GM20000 (cell line): ENCODE data around the gene PTPRT.

ENCODE experiments used
- DNase-seq: peaks from one replicate; pipeline ENCODE4 v3.0.0; 2012; ENCODE audit warnings: low spot score
- CTCF ChIP-seq: IDR thresholded peaks from 2 replicates; pipeline ENCODE4 v1.5.1; 2012; ENCODE audit warnings: mild to moderate bottlenecking, control low read depth; ENCODE audit errors: extremely low read depth, missing control alignments

The PTPRT gene

GRCh38 chr20:43046966-43047365 is 142.7 kb downstream of the PTPRT start:
- no peak for TF ChIP-seq CTCF
- DNase-seq = no peak

- no peak for DNase-seq
- no peak for TF ChIP-seq CTCF
Measured at GRCh38 chr20:43043887-43044286, 145.8 kb downstream of the PTPRT start.

GRCh38 chr20:43040427-43040826 is 149.3 kb downstream of the PTPRT start:
- no peak for DNase-seq

GRCh38 chr20:43037605-43038309 is 151.9 kb downstream of the PTPRT start:
- no peak for DNase-seq
- TF ChIP-seq CTCF = no peak

More at GRCh38 chr20:43040427-43040826, 149.3 kb downstream of the PTPRT start:
- TF ChIP-seq CTCF = no peak

GRCh38 chr20:43034981-43035724 is 154.6 kb downstream of the PTPRT start:
- no peak for TF ChIP-seq CTCF
- no peak for DNase-seq

- TF ChIP-seq CTCF = no peak
- DNase-seq = no peak
Measured at GRCh38 chr20:43032459-43032858, 157.2 kb downstream of the PTPRT start.

- DNase-seq = no peak
- TF ChIP-seq CTCF = no peak
Measured at GRCh38 chr20:43029176-43029575, 160.5 kb downstream of the PTPRT start.
